Calu3 (cell line): ENCODE results near the gene SLC6A17. TPM values are rescaled to one million over a fixed set of nuclear protein-coding genes. Genes with fewer than 3 reads are reported as not detected.

Experiments
- BruUV-seq: library from RNA; stranded (reverse); fragments of 400-500 nt; replicated peaks from 2 replicates; lab custom pipeline; 2021; lab: Mats Ljungman, UMichigan
- CTCF ChIA-PET: fragments of 300-600 bp; sonication (Branson Sonifier 250); formaldehyde crosslinking; loops from one replicate; lab custom pipeline; 2022; ENCODE audit warnings: antibody characterized with exemption; lab: Charles Lee
- DNase-seq: peaks from one replicate; pipeline ENCODE4 v3.0.0; 2022
- H3K27ac Mint-ChIP-seq: one replicate; pipeline ENCODE4 v1.8.0; 2022; ENCODE audit warnings: mixed read lengths; ENCODE audit not compliant: unreplicated experiment
- H3K27me3 Mint-ChIP-seq: one replicate; pipeline ENCODE4 v1.8.0; 2022; ENCODE audit warnings: mixed read lengths; ENCODE audit not compliant: unreplicated experiment
- H3K36me3 Mint-ChIP-seq: one replicate; pipeline ENCODE4 v1.8.0; 2022; ENCODE audit warnings: mild to moderate bottlenecking, moderate library complexity, mixed read lengths; ENCODE audit not compliant: insufficient read depth, unreplicated experiment
- H3K4me1 Mint-ChIP-seq: one replicate; pipeline ENCODE4 v1.8.0; 2022; ENCODE audit warnings: mild to moderate bottlenecking, low read depth, mixed read lengths; ENCODE audit not compliant: unreplicated experiment
- H3K4me3 Mint-ChIP-seq: one replicate; pipeline ENCODE4 v1.8.0; 2022; ENCODE audit warnings: mild to moderate bottlenecking, low read depth, moderate library complexity, mixed read lengths; ENCODE audit not compliant: unreplicated experiment
- H3K9me3 Mint-ChIP-seq: one replicate; pipeline ENCODE4 v1.8.0; 2022; ENCODE audit warnings: low read depth, mixed read lengths; ENCODE audit not compliant: unreplicated experiment
- intact Hi-C: fragments of 100-400 bp; cut with micrococcal nuclease; formaldehyde crosslinking; loops from one replicate; pipeline ENCODE4 v1.10.0; 2022; ENCODE audit not compliant: unreplicated experiment
- total RNA-seq: library from RNA; stranded (reverse); gene quantifications from 2 replicates; pipeline ENCODE4 v1.2.3, GENCODE V29; 2022
- TF ChIP-seq, protein P1 (sequence below): fragments of 200-600 bp; IDR thresholded peaks from one replicate; pipeline ENCODE4 v1.8.0; 2022; ENCODE audit warnings: antibody characterized with exemption; ENCODE audit not compliant: unreplicated experiment

SLC6A17 gene
- total RNA-seq, 1 experiment from 2014 or later: 0.24 TPM

GRCh38 chr1:110130113-110130591 lies 20.1 kb upstream of the SLC6A17 start:
- Mint-ChIP-seq H3K27me3 (peaks cover 13% of the 10 kb centered on the region), H3K27ac (no peak overlapping the region), H3K4me3 (no peak overlapping the region), H3K36me3 (no peaks in the 10 kb centered on the region), H3K9me3 (no peaks in the 10 kb centered on the region), H3K4me1 (no peaks in the 10 kb centered on the region)
- TF ChIP-seq, protein P1, sequence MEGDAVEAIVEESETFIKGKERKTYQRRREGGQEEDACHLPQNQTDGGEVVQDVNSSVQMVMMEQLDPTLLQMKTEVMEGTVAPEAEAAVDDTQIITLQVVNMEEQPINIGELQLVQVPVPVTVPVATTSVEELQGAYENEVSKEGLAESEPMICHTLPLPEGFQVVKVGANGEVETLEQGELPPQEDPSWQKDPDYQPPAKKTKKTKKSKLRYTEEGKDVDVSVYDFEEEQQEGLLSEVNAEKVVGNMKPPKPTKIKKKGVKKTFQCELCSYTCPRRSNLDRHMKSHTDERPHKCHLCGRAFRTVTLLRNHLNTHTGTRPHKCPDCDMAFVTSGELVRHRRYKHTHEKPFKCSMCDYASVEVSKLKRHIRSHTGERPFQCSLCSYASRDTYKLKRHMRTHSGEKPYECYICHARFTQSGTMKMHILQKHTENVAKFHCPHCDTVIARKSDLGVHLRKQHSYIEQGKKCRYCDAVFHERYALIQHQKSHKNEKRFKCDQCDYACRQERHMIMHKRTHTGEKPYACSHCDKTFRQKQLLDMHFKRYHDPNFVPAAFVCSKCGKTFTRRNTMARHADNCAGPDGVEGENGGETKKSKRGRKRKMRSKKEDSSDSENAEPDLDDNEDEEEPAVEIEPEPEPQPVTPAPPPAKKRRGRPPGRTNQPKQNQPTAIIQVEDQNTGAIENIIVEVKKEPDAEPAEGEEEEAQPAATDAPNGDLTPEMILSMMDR: no peak
- intact Hi-C loops: no loop called here
- CTCF ChIA-PET: no interaction called here
- DNase-seq: no peak
- no TSS peak for BruUV-seq

- TF ChIP-seq, protein P1: no peak
- Mint-ChIP-seq H3K4me1 (peaks cover 5% of the 10 kb centered on the region), H3K9me3 (no peaks in the 10 kb centered on the region), H3K4me3 (no peak overlapping the region), H3K27me3 (peaks cover 13% of the 10 kb centered on the region), H3K36me3 (no peaks in the 10 kb centered on the region), H3K27ac (no peak overlapping the region)
- CTCF ChIA-PET: no interaction called here
- intact Hi-C loops: no loop called here
- BruUV-seq: no TSS peak
- DNase-seq: no peak
These were observed 19.3 kb upstream of the SLC6A17 start for GRCh38 chr1:110130989-110131388.

- BruUV-seq: no TSS peak
- peaks cover 22% of the 10 kb centered on the region for H3K4me1 Mint-ChIP-seq
- intact Hi-C loops: no loop called here
- no peaks in the 10 kb centered on the region for H3K36me3 Mint-ChIP-seq
- CTCF ChIA-PET: no interaction called here
- H3K27ac Mint-ChIP-seq: no peak overlapping the region
- peaks cover 11% of the 10 kb centered on the region for H3K27me3 Mint-ChIP-seq
- H3K4me3 Mint-ChIP-seq: no peak overlapping the region
- no peaks in the 10 kb centered on the region for H3K9me3 Mint-ChIP-seq
- TF ChIP-seq, protein P1: no peak
- no peak for DNase-seq
These were observed 17.6 kb upstream of the SLC6A17 start for GRCh38 chr1:110132682-110133081.

DNA sequence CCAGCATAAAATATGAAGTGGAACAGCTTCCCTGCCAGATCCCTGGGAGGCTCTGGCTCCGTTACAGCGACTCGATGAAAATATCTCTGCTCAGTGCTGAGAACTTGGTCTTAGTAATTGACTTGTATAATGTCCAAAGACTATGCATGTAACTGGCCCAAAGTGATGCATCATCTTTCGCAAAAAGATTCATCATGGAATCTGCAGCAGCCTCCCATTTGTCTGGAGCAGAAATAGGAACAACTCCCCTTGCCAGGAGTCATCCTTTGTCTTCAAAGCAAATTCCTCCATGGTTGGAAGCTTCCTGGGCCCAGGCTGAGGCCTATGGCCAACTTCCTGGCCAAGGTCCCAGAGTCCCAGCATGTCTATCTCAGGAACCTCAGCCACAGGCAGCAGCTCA lies 16.9 kb upstream of the SLC6A17 start:
- Mint-ChIP-seq H3K9me3 (no peaks in the 10 kb centered on the region), H3K4me1 (peaks cover 23% of the 10 kb centered on the region), H3K27ac (no peak overlapping the region), H3K36me3 (no peaks in the 10 kb centered on the region), H3K4me3 (no peak overlapping the region), H3K27me3 (peaks cover 3% of the 10 kb centered on the region)
- DNase-seq: no peak
- no TSS peak for BruUV-seq
- TF ChIP-seq, protein P1: no peak
- intact Hi-C loops: no loop called here
- CTCF ChIA-PET: no interaction called here
